Keratinocyte (primary cell): ENCODE data around the gene DENND11.

Source experiments
- CTCF ChIP-seq, 3 experiments: IDR thresholded peaks in 1 of 3; conservative IDR thresholded peaks in 1 of 3; optimal IDR thresholded peaks in 1 of 3; 2 replicates in 2 of 3; 3 replicates in 1 of 3; pipeline versions ENCODE3 to v1.5.1; 2011; ENCODE audit warnings: low read length in 3 of 3, mild to moderate bottlenecking in 3 of 3, moderate library complexity in 2 of 3, control low read depth in 1 of 3, inconsistent platforms in 1 of 3; ENCODE audit not compliant: insufficient read depth in 2 of 3; ENCODE audit errors: extremely low read depth in 1 of 3
- EZH2 ChIP-seq: IDR thresholded peaks from one replicate; pipeline ENCODE4 v1.6.1; 2012; ENCODE audit warnings: inconsistent platforms, mild to moderate bottlenecking, low read length, moderate library complexity

GRCh38 chr7:141715018-141715417 is 13.1 kb upstream of the DENND11 start:
- TF ChIP-seq CTCF (optimal IDR thresholded peaks at IDR 0.05 in 1 of 3, IDR thresholded peaks at IDR 0.05 in 1 of 3, conservative IDR thresholded peaks at IDR 0.05 in 1 of 3; ENCODE audit: extremely low read depth in 1 of 3, insufficient read depth in 2 of 3, low read length in 3 of 3), result no peak
- no peak for TF ChIP-seq EZH2
